Heart left ventricle (tissue), 13 donors: ENCODE measurements around the gene SLBP.
"Not testable (repeated sequence)": the region's sequence is repeated elsewhere in the genome, so short reads cannot be mapped to it uniquely, and the experiment has no call there.

Experiments used
- CTCF ChIP-seq, 12 donors: fragments of 200-600 bp; sonication (generic) in 4 of 12; IDR thresholded peaks; one replicate each; pipeline versions ENCODE4 v1.5.0 to v1.8.0; 2018 to 2022; ENCODE audit warnings: antibody characterized with exemption in 12 of 12, mild to moderate bottlenecking in 5 of 12
- POLR2A ChIP-seq, 2 donors: fragments of 450-650 bp; IDR thresholded peaks; one replicate each; pipeline ENCODE4 v1.6.1; 2017; ENCODE audit warnings: antibody characterized with exemption in 2 of 2, mild to moderate bottlenecking in 2 of 2, moderate library complexity in 2 of 2
- donor health status: ischemic (EF 13 %, LVEDD 7.1; RV severe dilation, severe dysfunction).
- donor health status: DM: no; HTN: yes; CAD: no.
- donor health status: DM: no; HTN: no; CAD: no.
- donor health status: ischemic (EF 25% LVEDD 6.9; RV normal size, moderate dysfunction).
- donor health status: ischemic (EF 25% LVEDD 5.7; RV mildly dilated, moderate dysfunction).
- donor health status: ischemic (EF 35%, LVEDD 5.7; RV mildly dilated, moderate dysfunction).
- donor health status: nonischemic (EF 11% LVEDD 7.7; RV severe dilation, severe dysfunction).
- donor health status: DM: yes; HTN: yes; CAD: no.
- donor health status: PGD.
- donor health status: ischemic (EF 29% LVEDD 5.4; RV normal size, mild dysfunction).
- donor health status: nonischemic (EF 23%, LVEDD 6.1; RV moderate dilation, normal function).

DNA sequence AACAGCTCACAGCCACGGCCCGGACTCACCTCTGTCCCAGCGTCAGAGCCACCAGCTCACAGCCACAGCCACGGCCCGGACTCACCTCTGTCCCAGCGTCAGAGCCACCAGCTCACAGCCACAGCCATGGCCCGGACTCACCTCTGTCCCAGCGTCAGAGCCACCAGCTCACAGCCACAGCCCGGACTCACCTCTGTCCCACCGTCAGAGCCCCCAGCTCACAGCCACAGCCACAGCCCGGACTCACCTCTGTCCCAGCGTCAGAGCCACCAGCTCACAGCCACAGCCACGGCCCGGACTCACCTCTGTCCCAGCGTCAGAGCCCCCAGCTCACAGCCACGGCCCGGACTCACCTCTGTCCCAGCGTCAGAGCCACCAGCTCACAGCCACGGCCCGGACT lies 41.1 kb downstream of the SLBP start:
- not testable (repeated sequence) for TF ChIP-seq CTCF, POLR2A (IDR thresholded peaks at IDR 0.05)
